Measurements from ENCODE around the gene ATXN1. TPM values are rescaled to one million over a fixed set of nuclear protein-coding genes. Genes with fewer than 3 reads are reported as not detected.

ATXN1 gene
- total and polyA plus RNA-seq, 2 of the 13 experiments (the other 11 are each of a cell fraction or from before 2014, with no cell fraction given), result 20.7 to 39.5 TPM

- Histone ChIP-seq H3K4me2 (ENCODE audit: low read depth, low read length) (no peak overlapping the region), H3K4me1 (ENCODE audit: insufficient read depth, low read length) (no peaks in the 10 kb centered on the region), H3K27ac (ENCODE audit: extremely low read length, insufficient read depth, low read length) (no peak overlapping the region), H2AFZ (ENCODE audit: low read length) (no peak overlapping the region), H3K9me3 (ENCODE audit: low read length) (no peaks in the 10 kb centered on the region), H3K36me3 (replicated peaks in 1 of 2; ENCODE audit: control insufficient read depth in 1 of 2, insufficient read depth in 2 of 2, low read length in 2 of 2) (0 out of 5 replicates have a peak, but pooled peaks cover 0 to 8% of the 10 kb centered on the region in 2 experiments), H3K9ac (ENCODE audit: insufficient read depth, low read depth, low read length) (no peak overlapping the region), H3K79me2 (ENCODE audit: insufficient read depth, low read length) (no peaks in the 10 kb centered on the region), H3K4me3 (replicated peaks in 1 of 3; ENCODE audit: insufficient read depth in 1 of 3, low read depth in 2 of 3, low read length in 3 of 3) (no peak overlapping the region), H4K20me1 (ENCODE audit: insufficient read depth, low read length) (no peaks in the 10 kb centered on the region), H3K27me3 (ENCODE audit: control insufficient read depth in 1 of 2, insufficient read depth in 2 of 2, low read length in 2 of 2) (no peaks in the 10 kb centered on the region)
- 100% methylated on average over 5 of the region's 5 CpGs for WGBS (ENCODE audit: low lambda C conversion rate)
- intact Hi-C loops (cut with micrococcal nuclease; ENCODE audit: unreplicated experiment) (no loop called here), in situ Hi-C loops (cut with HindIII; ENCODE audit: extremely low pct_ligation_motif_present, low pct_unique_long_range_greater_than_20kb) (no loop called here)
- ChIA-PET CTCF (ENCODE audit: low intra/inter-chr PET ratio, low total read pairs) (no interaction called here), POLR2A (no interaction called here)
- FAIRE-seq, result no peak
- no peak for ATAC-seq
- TF ChIP-seq AGO1 (IDR thresholded peaks at IDR 0.05; ENCODE audit: low read depth, low read length, poor library complexity, severe bottlenecking) (no peak), REPIN1 (CRISPR knock-in tag; IDR thresholded peaks at IDR 0.05; ENCODE audit: borderline replicate concordance, low read depth) (no peak), KAT8 (CRISPR knock-in tag; IDR thresholded peaks at IDR 0.05) (no peak), XBP1 (CRISPR knock-in tag; IDR thresholded peaks at IDR 0.05) (no peak), PHF5A (CRISPR knock-in tag; IDR thresholded peaks at IDR 0.05; ENCODE audit: low read depth, unreplicated experiment) (no peak), ZFP41 (CRISPR knock-in tag; IDR thresholded peaks at IDR 0.05; ENCODE audit: borderline replicate concordance) (no peak), ZNF766 (CRISPR knock-in tag; IDR thresholded peaks at IDR 0.05; ENCODE audit: borderline replicate concordance) (no peak), CREBL2 (CRISPR knock-in tag; IDR thresholded peaks at IDR 0.05; ENCODE audit: borderline replicate concordance) (no peak), ELF1 (CRISPR knock-in tag; IDR thresholded peaks at IDR 0.05) (no peak)
- no peak for DNase-seq (ENCODE audit: low spot score)
- no TSS peak for BruUV-seq (replicated peaks)
Observed at GRCh38 chr6:16398587-16398986, 362.7 kb downstream of the ATXN1 start.

- in situ Hi-C loops (cut with HindIII; ENCODE audit: extremely low pct_ligation_motif_present, low pct_unique_long_range_greater_than_20kb) (no loop called here), intact Hi-C loops (cut with micrococcal nuclease; ENCODE audit: unreplicated experiment) (no loop called here)
- H3K4me1 ChIP-seq (ENCODE audit: insufficient read depth, low read length), result no peaks in the 10 kb centered on the region
- H3K79me2 ChIP-seq (ENCODE audit: insufficient read depth, low read length), result no peaks in the 10 kb centered on the region
- H3K27ac ChIP-seq (ENCODE audit: extremely low read length, insufficient read depth, low read length), result no peak overlapping the region
- no peaks in the 10 kb centered on the region for H4K20me1 ChIP-seq (ENCODE audit: insufficient read depth, low read length)
- H3K4me2 ChIP-seq (ENCODE audit: low read depth, low read length), result no peak overlapping the region
- ChIA-PET CTCF (ENCODE audit: low intra/inter-chr PET ratio, low total read pairs) (no interaction called here), POLR2A (no interaction called here)
- ATAC-seq, result no peak
- no peak overlapping the region for H3K9ac ChIP-seq (ENCODE audit: insufficient read depth, low read depth, low read length)
- H2AFZ ChIP-seq (ENCODE audit: low read length), result no peak overlapping the region
- no peaks in the 10 kb centered on the region for H3K27me3 ChIP-seq (ENCODE audit: control insufficient read depth in 1 of 2, insufficient read depth in 2 of 2, low read length in 2 of 2)
- no peaks in the 10 kb centered on the region for H3K36me3 ChIP-seq (replicated peaks in 1 of 2; ENCODE audit: control insufficient read depth in 1 of 2, insufficient read depth in 2 of 2, low read length in 2 of 2)
- BruUV-seq (replicated peaks), result no TSS peak
- no peak overlapping the region for H3K4me3 ChIP-seq (replicated peaks in 1 of 3; ENCODE audit: insufficient read depth in 1 of 3, low read depth in 2 of 3, low read length in 3 of 3)
- no peaks in the 10 kb centered on the region for H3K9me3 ChIP-seq (ENCODE audit: low read length)
- WGBS (ENCODE audit: low lambda C conversion rate), result 91% methylated on average over 4 of the region's 4 CpGs
- no peak for DNase-seq (ENCODE audit: low spot score)
- no peak for FAIRE-seq
- no peak for TF ChIP-seq TCF7L2 (IDR thresholded peaks at IDR 0.05; ENCODE audit: low read depth, low read length)
- no peak for TF ChIP-seq RERE (CRISPR knock-in tag; IDR thresholded peaks at IDR 0.05; ENCODE audit: low read depth)
- TF ChIP-seq THYN1 (CRISPR knock-in tag; IDR thresholded peaks at IDR 0.05; ENCODE audit: borderline replicate concordance, low read depth), result no peak
- no peak for TF ChIP-seq ZNF292 (CRISPR knock-in tag; IDR thresholded peaks at IDR 0.05; ENCODE audit: borderline replicate concordance, low read depth)
- TF ChIP-seq FOXM1 (CRISPR knock-in tag; IDR thresholded peaks at IDR 0.05), result no peak
- no peak for TF ChIP-seq ZNF564 (CRISPR knock-in tag; IDR thresholded peaks at IDR 0.05)
Observed at GRCh38 chr6:16397623-16398022, 363.6 kb downstream of the ATXN1 start.
